Measurements from ENCODE around the gene MALAT1. TPM values are rescaled to one million over a fixed set of nuclear protein-coding genes. Genes with fewer than 3 reads are reported as not detected.
"Not testable (repeated sequence)": the region's sequence is repeated elsewhere in the genome, so short reads cannot be mapped to it uniquely, and the experiment has no call there.

MALAT1 gene
- total RNA-seq, 6 donors from 2014 or later = 9,697 to 52,390 (median 19,698) TPM

GRCh38 chr11:65516135-65516968, 17.5 kb downstream of the MALAT1 start:
- ATAC-seq (ENCODE audit: low FRiP score in 2 of 2) = no peak

GRCh38 chr11:65518941-65519549, 20.2 kb downstream of the MALAT1 start:
- not testable (repeated sequence) for ATAC-seq (ENCODE audit: low FRiP score in 2 of 2); H3K36me3 ChIP-seq; H3K27ac ChIP-seq; H3K27me3 ChIP-seq; H3K4me3 ChIP-seq; H3K9me3 ChIP-seq; DNase-seq
- peaks cover 3 to 16% (median 9%) of the 10 kb centered on the region in 4 donors for H3K4me1 ChIP-seq
- 96 to 100% methylated on average over 7 to 8 of the region's 8 CpGs for WGBS, 2 donors

More at GRCh38 chr11:65516135-65516968, 17.5 kb downstream of the MALAT1 start:
- TF ChIP-seq POLR2AphosphoS5 (IDR thresholded peaks at IDR 0.05) (no peak), POLR2A (IDR thresholded peaks at IDR 0.05) (no peak), EP300 (IDR thresholded peaks at IDR 0.05) (no peak), CTCF (IDR thresholded peaks at IDR 0.05) (no peak)
- Histone ChIP-seq H3K27ac (no peak overlapping the region), H3K9me3 (no peaks in the 10 kb centered on the region), H3K4me1 (no peaks in the 10 kb centered on the region), H3K27me3 (no peaks in the 10 kb centered on the region), H3K4me3 (no peak overlapping the region), H3K36me3 (no peaks in the 10 kb centered on the region)
- WGBS, 2 donors = 71 to 85% methylated on average over 4 to 5 of the region's 5 CpGs
- no peak for DNase-seq

- WGBS, 2 donors = 67 to 72% methylated on average over 20 of the region's 20 CpGs
- not testable (repeated sequence) for H3K9me3 ChIP-seq; H3K4me3 ChIP-seq; H3K27ac ChIP-seq; ATAC-seq (ENCODE audit: low FRiP score in 2 of 2); H3K36me3 ChIP-seq; H3K27me3 ChIP-seq
- peak in 1 of 2 donors; percentile 17 for TF ChIP-seq POLR2AphosphoS5 (IDR thresholded peaks at IDR 0.05)
- TF ChIP-seq POLR2A (IDR thresholded peaks at IDR 0.05) = peak in 1 of 4 donors; percentile 10
- DNase-seq = peak in 1 of 2 donors; percentile 83
- H3K4me1 ChIP-seq = peaks cover 21 to 37% (median 29%) of the 10 kb centered on the region in 4 donors
These were observed 23.1 kb downstream of the MALAT1 start for GRCh38 chr11:65521777-65522521.

DNA sequence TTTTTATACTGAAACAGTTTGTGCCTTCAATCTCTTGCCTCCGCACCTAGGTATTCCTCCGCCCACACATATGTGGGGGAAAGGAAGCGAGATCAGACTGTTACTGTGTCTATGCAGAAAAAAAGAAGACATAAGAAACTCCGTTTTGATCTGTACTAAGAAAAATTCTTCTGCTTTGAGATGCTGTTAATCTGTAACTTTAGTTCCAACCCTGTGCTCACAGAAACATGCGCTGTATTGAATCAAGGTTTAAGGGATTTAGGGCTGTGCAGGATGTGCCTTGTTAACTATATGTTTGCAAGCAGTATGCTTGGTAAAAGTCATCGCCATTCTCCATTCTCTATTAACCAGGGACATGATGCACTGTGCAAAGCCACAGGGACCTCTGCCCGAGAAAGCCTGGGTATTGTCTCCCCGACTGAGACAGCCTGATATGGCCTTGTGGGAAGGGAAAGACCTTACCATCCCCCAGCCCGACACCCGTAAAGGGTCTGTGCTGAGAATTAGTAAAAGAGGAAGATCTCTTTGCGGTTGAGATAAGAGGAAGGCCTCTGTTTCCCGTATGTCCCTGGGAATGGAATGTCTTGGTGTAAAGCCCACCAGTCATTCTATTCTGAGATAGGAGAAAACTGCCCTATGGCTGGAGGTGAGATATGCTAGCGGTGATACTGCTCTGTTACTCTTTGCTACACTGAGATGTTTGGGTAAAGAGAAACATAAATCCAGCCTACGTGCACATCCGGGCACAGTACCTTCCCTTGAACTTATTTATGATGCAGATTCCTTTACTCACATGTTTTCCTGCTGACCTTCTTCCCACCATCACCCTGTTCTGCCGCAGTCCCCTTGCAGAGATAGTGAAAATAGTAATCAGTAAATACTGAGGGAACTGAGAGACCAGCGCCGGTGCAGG, 24.1 kb downstream of the MALAT1 start:
- H3K4me1 ChIP-seq = peaks cover 21 to 37% (median 29%) of the 10 kb centered on the region in 4 donors
- not testable (repeated sequence) for H3K27me3 ChIP-seq; ATAC-seq (ENCODE audit: low FRiP score in 2 of 2); H3K4me3 ChIP-seq; H3K9me3 ChIP-seq; DNase-seq
- H3K27ac ChIP-seq = peak overlapping the region in 3 of 4 donors; percentile 22 to 58 (median 42)
- 51 to 56% methylated on average over 18 of the region's 18 CpGs for WGBS, 2 donors
- H3K36me3 ChIP-seq = peaks cover 0 to 17% (median 3%) of the 10 kb centered on the region in 4 donors

DNA sequence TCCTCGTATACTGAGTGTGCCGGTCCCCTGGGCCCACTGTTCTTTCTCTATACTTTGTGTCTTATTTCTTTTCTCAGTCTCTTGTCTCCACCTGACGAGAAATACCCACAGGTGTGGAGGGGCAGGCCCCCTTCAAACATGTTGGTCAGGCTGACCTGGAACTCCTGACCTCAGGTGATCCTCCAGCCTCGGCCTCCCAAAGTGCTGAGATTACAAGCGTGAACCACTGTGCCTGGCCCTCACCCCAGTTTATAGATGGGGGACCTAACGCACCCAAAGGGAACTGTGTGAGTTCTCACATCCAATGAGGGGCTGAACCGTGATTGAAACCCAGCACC, 24.8 kb downstream of the MALAT1 start:
- peak overlapping the region in 3 of 4 donors; percentile 42 to 58 (median 53) for H3K27ac ChIP-seq
- H3K27me3 ChIP-seq; ATAC-seq (ENCODE audit: low FRiP score in 2 of 2); DNase-seq; H3K4me3 ChIP-seq; H3K9me3 ChIP-seq: not testable (repeated sequence)
- peaks cover 21 to 37% (median 29%) of the 10 kb centered on the region in 4 donors for H3K4me1 ChIP-seq
- 89 to 90% methylated on average over 6 to 7 of the region's 7 CpGs for WGBS, 2 donors
- H3K36me3 ChIP-seq = peaks cover 0 to 23% (median 6%) of the 10 kb centered on the region in 4 donors

DNA sequence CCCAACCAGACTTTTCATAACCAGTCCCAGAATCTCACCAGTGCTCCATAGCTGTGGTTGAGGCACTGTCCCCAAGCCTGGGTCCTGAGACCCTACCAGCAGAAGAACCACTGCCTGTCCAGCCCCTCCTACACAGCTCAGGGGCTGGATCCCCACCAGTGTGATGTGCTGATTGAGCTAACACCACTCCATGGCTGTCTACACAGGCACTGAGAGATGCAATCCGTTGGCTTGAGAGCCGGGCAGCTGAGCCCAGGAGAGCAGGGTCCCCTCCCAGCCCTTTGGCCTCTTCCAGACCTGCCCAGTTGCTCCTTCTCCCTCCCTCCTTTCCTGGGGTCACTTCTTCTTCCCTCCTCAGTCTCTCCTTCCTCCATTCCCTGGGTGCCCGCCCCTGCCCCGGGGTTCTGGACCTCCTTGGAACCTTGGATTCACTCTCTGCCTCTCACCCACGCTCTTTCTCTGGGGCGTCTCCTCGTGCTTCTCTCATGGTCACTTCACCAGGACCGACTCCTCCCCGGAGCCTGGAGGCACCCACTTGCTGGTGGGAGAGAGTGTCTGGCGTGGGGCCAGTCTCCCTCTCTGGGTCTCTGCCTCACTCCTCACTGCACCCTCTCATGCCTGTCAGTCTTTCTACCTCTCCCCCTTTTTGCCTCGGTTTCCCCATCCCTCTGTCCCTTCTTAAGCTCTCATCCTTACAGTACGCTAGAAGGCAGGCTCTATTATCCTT, 25.3 kb downstream of the MALAT1 start:
- TF ChIP-seq POLR2A (IDR thresholded peaks at IDR 0.05) = no peak
- no peak for TF ChIP-seq EP300 (IDR thresholded peaks at IDR 0.05)
- TF ChIP-seq CTCF (IDR thresholded peaks at IDR 0.05) = no peak
- no peak for TF ChIP-seq POLR2AphosphoS5 (IDR thresholded peaks at IDR 0.05)
- no peaks in the 10 kb centered on the region for H3K27me3 ChIP-seq
- H3K36me3 ChIP-seq = peaks cover 0 to 29% (median 9%) of the 10 kb centered on the region in 4 donors
- no peaks in the 10 kb centered on the region for H3K9me3 ChIP-seq
- peak overlapping the region; percentile 53 to 80 (median 59) for H3K27ac ChIP-seq
- peaks cover 21 to 37% (median 29%) of the 10 kb centered on the region in 4 donors for H3K4me1 ChIP-seq
- peak in 1 of 2 donors; percentile 61 for DNase-seq
- H3K4me3 ChIP-seq = peak overlapping the region; percentile 10 to 99 (median 93)
- 36 to 38% methylated on average over 11 to 12 of the region's 12 CpGs for WGBS, 2 donors
- peak; percentile 47 to 69 for ATAC-seq (ENCODE audit: low FRiP score in 2 of 2)

Data from upper lobe of left lung (tissue), 6 donors.